Stimulated activated CD4-positive, alpha-beta T cell treated with anti-CD3 and anti-CD28 coated beads, Interleukin-1b, Interleukin-23, amount 100 ng/mL, for 48 hours (primary cell): ENCODE measurements around the gene TRDMT1.

Experiments used
- DNase-seq: peaks from one replicate; pipeline ENCODE4 v3.0.0-alpha.2; 2020

The TRDMT1 gene

DNA sequence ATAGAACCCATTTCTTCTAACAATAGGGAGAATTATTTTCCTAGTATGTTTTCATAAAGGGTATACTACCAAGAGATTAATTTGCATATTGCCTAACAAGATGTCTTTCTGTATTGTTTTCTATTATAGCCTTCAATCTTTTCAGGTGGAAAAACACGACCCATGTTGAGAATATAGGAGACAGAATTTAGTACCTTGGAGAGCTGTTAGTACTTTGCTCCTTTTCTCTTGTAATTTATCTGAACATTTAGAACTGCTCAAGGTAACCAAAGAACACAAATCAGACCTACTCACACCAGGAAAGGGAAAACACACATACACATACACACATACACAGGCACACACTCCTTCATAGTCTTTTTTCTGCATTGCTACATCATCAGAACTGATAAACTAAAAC lies 7.8 kb upstream of the TRDMT1 start:
- DNase-seq: no peak

DNA sequence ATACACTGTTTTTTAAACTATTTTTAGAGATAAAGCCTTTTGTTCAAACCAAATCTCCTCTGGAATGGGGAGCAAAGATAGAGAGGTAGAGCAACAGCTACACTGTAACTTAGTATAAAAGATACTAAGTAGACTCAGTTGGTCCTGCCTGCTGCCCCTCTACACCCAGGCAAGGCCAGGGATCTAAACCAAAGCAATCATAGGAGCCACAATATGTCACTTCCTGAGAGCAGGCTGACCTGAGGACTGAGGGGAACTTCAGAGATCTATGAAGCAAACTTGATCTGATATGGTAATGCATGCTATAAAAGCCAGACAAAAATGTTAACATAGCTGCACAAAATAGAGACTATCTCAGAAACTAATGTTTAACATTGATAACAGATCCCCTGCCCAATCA lies 7.0 kb upstream of the TRDMT1 start:
- no peak for DNase-seq

DNA sequence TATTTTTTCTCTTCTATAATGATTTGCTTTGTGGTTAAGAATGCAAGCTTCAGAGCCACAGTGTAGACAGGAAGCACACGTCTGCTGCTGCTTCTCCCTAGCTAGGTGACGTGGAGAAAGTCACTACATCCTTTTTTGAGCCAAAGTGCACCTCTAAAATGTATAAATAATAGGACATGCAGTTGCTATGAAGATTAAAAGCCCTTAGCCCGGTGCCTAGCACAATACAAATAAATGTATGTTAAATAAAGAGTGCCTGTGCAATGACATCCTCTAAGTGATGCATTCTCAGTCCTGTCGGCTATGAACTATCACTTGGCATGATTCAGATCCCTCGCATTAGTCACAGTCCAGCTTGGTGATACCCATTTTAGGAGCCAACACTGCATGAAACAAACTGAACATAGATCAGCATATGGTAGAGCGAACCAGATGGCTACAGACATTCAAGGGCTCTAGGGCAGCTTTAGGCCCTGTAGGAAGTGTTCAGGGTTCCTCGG lies 4.8 kb upstream of the TRDMT1 start:
- peak; percentile 48 for DNase-seq

DNA sequence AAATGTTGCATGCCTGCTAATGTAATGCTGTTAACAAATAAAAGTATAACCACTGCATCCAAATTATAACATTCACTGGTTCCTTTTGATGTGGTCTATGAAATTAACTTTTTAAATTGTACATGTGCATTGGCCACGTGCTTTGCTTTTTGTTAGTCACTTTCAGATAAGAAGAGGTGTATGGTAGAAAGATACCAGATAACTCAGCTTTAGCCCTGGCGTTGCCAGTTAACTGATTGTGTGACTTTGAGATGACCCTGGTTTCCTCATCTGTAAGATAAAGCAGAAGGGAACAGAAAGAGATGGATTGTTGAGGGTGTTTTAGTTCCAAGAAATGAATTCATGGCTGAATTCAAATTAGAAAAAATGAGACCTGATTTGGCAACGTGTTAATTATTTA lies 1.9 kb upstream of the TRDMT1 start:
- DNase-seq: no peak

DNA sequence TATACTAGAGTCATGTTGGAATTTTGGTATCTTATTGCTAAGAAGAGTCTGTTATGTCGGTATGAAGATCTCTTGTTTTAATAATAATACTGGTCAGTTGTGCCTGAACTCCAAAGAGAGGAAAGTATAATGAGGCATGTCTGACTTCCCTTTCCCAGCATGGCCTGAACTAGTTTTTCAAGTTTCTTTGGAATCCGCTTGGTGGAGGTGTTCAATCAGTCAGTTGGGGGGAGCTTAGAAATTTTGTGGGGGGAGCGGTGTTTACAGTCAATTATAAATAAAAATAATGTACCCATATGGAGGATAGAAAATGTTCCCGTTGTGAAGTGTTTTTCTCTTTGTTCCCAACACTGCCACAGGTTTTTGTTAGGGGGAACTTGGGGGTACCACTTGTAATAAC lies 1.5 kb upstream of the TRDMT1 start:
- DNase-seq: no peak

DNA sequence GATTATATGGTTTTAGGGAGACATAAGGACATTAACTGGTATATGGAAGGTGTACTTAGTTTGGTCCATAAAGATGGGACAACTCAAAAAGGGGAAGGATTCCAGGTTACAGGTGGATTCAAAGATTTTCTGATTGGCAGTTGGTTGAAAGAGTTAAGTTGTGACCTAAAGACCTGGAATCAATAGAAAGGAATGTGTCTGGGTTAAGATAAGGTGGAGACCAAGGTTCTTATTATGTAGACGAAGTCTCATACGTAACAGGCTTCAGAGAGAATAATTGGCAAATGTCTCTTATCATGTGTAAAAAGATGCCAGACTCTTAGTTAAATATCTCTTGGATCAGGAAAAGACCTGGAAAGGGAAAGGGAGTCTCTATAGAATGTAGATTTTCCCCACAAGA lies 1.0 kb upstream of the TRDMT1 start:
- no peak for DNase-seq

DNA sequence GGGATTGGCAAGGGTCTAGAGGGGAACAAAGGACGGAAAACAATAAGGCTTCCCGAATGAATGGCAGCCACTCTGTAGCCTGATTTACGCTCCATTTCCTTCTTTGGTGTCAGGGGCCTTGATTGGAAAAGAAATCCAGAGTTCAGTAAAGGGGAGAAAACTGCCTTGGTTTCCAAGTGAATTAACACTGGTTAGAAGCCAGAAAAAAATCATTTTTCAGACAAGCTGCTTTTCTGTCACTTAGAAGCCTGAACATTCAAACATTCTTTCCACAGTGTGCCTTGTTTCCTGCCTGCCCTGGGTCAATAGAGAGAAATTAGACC lies 283 bp upstream of the TRDMT1 start:
- no peak for DNase-seq

DNA sequence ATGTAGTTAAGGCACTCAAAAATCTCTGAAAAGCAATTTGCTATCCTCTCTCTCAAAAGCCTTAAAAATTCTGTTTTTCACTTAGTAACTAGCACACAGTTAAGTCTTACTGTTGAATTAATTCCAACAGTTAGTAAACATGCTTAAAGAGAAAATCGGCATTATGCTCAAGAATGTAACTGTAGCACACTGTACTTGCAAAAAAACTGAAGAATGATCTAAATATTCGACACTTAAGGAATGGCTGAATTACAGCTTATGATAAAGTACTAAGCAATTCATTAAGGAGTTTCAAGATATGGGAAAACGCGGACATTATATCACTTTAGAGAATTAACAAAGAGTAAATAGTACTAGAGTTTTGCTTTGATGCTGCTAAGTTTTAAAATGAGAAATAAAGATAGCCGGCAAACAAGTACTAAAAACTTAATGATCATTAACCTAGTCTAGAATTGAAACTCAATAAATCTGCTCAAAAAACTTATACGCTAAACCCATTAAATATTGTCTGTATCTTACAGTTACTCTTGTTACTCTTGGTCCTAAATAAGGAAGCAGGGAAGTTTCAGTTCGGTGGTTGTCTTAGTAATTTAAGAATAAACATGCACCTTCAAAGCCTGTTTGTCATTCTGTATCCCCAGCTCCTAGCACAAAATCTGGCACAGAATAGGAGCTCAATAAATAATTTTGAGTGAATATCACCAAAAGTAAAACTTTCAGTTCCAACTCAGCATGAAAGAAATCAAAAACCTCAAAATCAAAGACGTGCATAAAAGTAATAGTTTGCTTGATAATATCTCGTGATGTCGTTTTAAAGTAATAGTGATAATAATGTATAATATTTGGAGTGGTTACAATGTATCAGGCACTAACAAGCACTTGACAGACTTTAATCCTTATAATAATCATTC lies 1.2 kb downstream of the TRDMT1 start:
- DNase-seq: no peak

DNA sequence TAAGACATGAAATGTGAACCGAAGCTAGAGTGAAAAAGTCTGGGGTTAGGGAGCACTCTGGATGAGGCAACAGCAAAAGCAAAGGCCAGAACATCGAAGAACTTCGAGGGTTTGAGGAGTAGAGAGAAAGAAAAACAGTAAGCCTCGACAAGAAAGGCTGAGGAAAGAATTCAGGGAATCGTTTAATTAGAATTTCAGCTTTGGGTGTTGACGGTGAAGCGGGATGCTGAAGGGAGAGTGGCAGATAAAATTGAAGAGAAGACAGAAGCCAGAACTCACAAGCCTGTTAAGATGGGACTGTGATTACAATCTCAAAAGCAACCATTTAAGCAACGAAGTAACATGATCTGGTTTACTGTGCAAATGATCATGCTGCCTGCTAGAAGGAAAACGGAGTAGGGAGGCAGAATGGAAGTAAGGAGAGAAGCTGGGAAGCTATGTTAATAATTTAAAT lies 2.1 kb downstream of the TRDMT1 start:
- no peak for DNase-seq

DNA sequence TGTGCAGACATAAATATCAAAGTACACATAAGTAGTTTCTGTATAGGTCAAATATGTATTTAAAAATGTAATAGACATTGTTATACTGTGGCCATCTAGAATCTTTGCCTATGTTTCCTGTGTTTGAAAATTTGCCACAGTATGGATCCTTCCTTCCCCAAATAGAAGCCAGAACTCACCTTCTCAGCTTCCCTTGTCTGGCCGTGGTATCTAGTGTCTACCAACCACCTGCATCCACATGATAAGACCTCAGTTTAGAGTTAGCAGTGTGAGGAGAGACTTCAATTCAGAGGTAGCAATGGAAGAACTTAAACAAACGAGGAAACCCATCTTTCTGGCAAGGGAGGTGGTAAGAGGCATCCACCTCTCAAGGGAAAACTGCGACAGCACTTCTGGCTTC lies 4.9 kb downstream of the TRDMT1 start:
- DNase-seq: no peak

DNA sequence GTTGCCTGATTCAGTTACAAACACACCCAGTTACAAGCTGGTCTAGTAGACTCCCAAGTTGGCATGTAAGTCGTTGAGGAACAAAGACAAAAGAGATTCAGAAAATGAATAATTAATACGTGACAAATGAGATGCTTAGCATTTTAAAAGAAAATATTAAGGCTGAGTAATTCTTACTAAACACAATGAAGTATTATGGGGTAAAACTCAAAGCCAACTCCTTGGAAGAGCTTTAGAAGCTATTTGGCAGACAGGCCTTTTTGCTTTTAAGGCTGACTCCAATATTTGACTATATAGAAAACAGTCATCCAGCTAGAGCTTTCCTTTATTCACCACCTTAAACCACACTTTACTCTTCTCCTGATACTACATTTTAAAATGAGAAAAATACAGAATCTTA lies 5.4 kb downstream of the TRDMT1 start:
- DNase-seq: no peak

DNA sequence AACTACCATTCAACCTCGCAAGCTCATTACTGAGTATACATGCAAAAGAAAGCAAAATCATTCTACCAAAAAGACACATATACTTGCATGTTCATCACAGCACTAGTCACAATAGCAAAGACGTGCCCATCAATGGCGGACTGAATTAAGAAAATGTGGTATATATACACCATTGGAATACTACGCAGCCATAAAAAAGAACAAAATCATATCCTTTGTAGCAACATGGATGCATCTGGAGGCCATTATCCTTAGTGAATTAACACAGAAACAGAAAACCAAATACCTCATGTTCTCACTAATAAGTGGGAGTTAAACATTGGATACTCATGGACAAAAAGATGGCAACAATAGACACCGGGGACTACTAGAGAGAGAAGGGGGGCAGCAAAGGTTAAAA lies 6.4 kb downstream of the TRDMT1 start:
- DNase-seq: no peak

DNA sequence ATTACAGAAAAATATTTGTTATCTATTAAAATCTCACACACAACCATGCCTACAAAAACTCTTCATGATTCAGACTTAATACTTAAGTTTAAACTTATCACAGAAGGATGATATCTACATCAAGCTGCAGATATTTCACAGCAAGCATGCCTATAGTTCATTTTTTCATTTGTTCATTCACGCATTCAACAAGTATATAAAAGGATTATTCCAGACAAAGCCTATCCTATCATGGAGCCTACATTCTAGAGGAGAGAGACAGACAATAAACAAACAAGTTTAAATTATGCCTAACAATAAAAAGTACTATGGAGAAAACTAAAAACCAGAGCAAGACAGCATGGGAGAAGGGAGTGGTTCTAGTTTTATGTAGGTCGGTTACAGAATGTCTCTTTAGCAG lies 10.9 kb downstream of the TRDMT1 start:
- no peak for DNase-seq

DNA sequence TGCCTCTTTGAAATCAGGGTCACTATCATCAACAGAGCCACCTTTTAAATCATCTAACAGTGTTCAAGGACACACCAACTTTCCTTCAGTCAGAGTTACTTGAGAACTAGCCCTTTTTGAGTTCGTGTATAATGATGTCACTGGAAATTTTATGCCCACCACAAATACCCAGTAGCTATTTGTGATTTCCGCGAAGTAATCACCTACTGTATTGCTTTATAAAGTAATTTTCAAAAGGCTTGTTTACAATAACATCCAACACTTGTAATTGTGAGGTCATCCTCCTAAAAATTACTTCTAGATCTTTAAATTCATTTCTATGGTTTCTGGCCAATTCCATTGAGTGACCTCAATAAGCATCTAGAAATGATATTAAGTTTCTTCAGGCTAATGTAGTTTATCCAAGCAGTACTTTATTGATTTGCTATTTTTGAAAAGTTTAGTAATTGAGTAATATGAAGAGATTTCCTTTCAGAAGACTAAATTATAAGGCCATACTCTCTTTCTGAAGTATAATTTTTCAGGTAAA lies 12.8 kb downstream of the TRDMT1 start:
- DNase-seq: no peak

DNA sequence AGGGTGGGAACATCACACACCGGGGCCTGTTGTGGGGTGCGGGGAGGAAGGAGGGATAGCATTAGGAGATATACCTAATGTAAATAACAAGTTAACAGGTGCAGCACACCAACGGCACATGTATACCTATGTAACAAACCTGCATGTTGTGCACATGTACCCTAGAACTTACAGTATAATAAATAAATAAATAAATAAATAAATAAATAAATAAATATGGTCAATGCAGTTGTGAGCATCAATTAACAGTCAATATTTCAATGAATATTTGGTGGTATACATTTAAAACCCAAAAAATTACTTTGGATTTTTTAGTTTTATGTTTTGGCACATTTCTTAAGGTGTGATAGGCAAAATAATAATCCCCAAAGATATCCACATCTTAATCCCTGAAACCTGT lies 15.6 kb downstream of the TRDMT1 start:
- no peak for DNase-seq

DNA sequence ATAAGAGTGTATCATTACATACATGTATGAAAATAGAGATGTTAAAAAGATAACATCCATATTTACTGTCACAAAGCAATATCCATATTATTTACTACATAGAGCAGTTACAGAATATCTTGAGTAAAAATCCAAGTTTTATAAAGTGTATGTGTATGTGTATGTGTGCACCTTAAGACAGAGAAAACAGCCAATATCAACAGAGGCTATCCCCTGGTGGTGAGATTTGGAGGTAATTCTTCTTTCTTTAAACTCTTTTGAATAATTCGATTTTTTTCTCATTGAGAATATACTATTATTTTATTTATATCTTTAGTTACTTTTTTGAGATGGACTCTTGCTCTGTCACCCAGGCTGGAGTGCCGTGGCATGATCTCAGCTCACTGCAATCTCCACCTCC lies 18.4 kb downstream of the TRDMT1 start:
- no peak for DNase-seq

DNA sequence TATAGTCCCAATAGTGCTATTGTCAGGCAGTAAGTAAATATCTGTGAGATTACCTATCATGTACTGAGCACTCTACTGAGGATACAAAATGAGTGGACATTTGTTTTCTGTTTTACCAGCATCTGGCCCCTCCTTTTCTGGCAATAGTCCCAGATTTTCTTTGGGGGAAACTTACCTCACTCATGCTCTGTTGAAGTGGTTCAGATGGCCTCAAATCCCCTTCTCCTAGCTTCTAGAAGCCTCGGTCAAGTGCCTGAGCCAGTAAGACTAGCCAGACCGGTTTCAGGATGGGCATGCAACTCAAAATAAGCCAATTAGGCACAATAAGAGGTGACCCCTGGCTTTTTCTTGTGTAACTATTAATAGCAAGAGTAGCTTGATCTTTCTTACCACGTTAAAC lies 19.7 kb downstream of the TRDMT1 start:
- no peak for DNase-seq

DNA sequence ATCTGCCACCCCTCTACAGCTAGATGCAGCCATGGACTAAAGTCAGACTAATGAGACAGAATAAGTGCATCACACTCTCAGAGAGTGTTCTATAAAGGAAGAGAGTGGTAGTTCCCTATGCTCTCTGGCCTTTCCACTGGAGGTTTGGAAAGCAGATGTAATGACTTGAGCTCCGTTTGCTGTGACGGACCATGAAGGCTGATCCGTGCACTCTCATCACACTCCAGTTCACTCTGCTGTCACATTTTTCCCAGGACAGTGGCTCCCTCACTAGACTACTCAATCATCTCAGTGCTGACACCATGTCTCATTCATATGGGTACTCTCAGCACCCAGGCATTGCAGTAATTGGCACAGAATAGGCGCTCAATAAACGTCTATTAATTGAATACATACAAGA lies 20.4 kb downstream of the TRDMT1 start:
- DNase-seq: no peak

DNA sequence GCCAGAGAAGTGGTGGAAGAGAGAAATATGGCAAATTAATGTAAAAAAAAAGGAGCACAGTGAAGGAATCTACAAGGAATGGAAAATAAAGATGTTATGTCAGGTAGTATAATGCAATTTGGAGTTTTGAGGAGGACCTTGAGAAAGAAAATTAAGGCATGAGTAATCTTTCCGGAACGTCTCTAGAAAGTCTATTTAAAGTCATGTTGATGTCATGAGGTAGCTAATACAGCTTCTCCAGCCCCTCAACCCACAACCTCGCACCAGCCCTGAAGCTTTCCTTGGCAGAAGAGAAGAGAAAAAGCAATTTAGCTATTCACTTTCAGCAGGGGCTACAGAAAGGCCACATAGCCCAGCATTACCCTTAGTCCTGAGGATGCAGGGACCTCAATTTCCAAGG lies 22.5 kb downstream of the TRDMT1 start:
- no peak for DNase-seq

DNA sequence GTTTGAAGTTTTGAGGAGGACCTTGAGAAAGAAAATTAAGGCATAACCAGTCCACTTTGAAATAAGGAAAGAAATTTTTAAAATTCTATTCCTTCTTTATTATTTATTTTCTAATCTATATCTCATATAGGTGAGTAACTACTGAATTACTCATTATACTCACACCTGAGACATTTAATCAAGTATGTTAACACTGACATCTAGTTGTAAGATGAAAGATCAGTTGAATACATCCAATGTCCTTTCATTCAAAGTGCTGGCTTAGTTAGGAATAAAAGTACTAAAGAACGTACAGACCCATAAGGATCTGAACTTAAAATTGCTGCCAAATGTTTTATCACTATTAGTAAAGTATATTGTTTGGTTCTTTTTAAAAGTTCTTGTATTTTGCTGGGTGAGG lies 23.5 kb downstream of the TRDMT1 start:
- DNase-seq: no peak

DNA sequence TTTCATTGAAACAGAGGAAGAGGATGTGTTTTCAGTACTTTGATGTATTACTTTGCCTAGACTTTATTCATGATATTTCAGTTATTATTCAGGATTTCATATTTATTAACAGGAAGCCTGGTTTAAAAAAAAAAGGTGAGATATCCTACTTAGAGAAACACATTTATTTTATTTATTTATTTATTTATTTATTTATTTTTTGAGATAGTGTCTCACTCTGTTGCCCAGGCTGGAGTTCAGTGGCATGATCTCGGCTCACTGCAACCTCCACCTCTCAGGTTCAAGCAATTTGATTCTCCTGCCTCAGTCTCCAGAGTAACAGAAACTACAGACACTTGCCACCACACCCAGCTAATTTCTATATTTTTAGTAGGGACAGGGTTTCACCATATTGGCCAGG lies 24.5 kb downstream of the TRDMT1 start:
- DNase-seq: no peak

DNA sequence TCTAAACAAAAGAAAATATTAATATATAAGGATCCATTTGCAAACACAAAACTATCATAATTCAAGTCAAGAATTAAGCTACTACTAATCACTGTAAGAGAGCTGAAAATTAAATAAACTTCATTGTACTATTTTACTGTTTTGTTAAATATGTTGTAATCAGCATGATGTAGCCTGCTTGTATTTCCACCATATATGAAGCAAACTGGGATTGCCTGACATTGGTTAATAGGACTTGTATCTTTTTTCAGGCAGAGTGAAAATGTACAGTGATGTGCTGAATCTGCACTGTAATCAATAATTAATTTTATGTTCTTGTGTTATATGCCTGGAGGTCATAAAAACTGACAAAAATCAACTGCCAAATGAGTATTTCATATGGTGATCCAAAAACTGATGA lies 25.4 kb downstream of the TRDMT1 start:
- no peak for DNase-seq

DNA sequence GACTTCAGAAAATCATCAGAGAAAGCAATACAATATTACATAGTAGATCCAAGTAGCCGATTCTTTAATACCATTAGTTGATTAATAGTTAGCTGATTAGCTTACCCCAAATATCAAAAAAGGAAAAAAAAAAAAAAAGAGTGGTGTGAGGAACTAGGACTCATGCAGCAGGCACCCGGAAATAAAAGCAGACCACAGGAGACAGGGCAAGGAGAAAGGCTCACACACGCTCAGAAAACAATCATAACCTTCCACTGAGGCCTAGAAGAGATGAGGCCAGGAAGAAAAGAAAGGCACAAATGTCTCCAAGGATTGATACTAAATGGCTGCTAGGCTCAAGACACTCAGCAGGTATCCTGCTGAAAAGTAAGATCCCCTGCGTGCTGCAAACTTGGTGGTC lies 25.9 kb downstream of the TRDMT1 start:
- no peak for DNase-seq

DNA sequence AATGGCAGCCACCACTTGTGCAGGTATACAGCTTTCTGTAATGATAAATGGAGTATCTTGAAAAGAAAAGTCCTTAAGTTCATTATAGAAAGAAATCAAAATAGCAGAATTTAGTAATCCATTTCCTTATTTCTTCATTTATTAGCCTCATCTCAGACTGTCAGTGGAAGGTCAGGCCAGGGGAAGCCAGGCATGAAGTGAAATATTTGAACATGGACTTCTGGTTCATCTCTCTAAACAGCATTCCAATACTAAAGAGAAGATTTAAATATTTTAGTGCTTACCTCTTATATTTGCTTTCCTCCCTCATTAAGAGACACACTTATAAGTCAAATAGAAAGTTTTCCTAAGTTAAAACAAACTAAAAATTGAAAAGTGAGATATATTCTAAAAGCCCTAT lies 26.8 kb downstream of the TRDMT1 start:
- no peak for DNase-seq

DNA sequence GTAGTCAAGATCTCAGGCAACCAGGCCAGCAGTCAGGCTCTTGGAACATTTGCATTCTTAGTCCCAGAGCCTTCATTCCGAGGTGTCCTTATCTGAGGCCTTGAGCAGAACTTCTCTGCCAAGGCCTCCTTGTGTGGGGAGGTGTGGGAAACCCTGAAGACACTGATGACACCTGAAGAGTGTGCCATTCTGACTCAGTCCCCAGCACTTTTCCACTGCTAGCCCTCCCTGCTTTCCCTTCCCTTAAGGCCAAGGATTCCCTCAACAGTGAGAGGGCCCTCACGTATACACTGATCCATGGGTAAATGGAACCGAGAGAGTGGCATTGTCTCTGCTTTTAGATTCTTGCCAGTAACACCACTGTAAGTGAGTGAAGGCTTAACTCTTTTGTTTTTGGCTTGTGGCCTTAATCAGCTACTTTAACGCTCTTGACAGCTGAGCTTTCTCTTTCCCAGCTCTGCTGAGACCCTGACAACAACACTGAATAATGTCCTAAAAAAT lies 30.3 kb downstream of the TRDMT1 start:
- no peak for DNase-seq
